GM21390 (cell line): ENCODE results near the gene FGD4.
A peak's percentile ranks its signal among the peaks of the same experiment; 100 is the strongest.

Experiments
- ATAC-seq: cut with Tn5 transposase; IDR thresholded peaks from one replicate; pipeline ENCODE4 v1.9.1; 2021; ENCODE audit not compliant: unreplicated experiment

Gene FGD4

DNA sequence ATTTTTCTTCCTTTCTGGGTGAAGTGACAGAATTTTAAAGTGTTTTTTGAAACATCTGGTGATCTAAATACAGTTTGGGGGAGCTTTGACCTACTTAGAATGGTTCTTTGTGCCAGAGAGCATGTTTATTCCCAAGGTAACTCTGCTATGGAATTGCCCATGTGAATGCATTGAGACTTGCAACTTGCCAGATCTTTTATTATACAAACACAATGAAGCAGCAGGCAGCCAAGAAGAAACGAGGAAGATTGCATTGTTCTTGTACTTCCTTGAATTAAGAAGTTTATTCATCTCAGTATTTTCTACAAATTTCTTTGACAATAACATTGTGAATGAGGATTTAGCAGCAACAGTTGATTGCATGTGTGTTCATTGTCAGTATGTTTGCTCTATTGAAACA is 55.5 kb downstream of the FGD4 start:
- no peak for ATAC-seq

DNA sequence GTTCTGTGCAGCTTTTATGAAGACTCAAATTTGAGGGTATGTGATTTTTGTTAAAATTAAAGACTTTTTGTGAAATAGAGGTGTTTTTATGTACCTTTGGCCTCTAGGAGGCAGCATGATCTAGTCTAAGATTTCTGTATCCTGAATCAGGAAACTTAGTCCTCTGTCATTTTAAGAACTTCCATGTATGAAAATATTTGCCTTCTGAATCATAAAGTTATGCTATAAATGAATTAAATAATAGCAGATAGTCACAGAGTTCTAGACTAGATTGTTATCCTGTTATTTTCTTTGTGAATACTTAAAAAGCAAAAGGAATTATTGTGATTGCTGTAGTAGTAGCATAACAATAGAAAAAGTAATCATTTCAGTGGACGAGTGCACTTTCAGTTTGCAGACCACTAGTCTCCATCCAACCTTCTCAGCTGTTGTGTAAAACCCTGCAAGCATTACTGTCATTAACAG is 56.3 kb downstream of the FGD4 start:
- ATAC-seq: peak; percentile 63

DNA sequence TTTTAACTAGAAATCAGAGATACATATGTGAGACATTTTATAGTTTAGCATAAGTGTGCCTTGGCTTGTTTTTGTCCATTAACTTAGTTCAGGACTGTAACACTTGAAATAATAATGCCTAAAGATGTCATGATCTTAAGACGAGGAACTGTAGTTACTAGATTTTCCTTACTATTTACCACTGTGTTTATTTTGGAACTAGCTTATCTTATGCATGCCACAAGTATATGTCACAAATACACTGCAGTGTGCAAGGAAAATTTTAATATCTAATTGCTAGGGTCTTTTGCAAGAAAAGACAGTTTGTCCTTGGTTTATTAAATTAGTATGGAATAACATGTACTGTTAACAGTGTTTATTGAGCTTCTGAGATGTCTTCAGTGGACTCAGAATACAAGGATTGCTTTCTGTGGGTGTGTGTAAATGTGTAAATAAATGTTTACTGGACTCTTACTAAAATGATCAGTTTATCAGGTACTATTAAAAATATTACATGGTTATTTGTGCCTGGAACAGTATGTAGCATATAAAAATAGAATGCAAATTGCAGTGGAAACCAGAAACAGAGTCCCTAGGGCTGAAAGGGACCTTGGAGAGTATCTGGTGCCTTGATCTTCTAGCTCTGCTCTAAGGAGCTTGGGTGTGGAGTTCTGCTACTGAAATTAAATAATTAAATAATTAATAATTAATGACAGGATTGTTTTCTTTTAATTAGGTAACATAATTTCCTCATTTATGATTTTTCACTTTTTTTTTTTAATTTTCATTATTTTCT is 58.1 kb downstream of the FGD4 start:
- ATAC-seq: no peak

DNA sequence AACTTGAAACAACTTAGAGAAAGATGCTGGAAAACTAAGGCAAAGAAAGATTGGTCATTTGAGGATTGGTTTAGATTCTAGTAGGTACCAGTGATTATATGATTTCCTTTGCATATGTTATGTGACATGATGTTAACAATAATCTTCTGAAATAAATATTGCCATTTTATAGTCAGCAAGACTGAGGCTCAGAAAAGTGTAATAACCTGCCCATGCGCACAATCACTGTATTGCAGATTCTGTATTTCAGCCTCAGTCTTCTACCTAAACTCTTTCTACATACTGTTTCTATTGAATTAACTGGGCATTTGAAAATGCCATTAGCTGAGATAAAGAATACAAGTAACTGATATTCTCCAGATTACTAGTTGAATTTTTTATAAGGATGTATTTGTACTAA is 61.3 kb downstream of the FGD4 start:
- no peak for ATAC-seq

DNA sequence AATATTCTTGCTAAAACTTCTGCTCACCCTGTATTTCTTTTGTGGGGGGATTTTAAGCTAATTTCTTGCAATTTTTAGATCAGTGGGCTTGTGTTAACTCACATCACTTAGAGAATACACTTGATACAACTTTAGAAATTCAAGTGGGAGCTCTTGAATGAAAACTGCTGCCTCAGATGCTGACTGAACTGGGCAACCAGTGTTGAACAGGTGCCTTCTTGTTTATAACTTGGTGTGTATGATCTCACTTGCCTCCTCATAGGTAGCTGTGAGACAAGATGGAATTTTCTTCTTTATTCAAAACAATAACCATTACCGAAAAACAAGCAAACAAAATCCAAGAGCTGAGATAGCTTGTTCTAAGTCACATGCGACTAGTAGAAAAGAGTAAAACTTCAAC is 63.5 kb downstream of the FGD4 start:
- no peak for ATAC-seq

DNA sequence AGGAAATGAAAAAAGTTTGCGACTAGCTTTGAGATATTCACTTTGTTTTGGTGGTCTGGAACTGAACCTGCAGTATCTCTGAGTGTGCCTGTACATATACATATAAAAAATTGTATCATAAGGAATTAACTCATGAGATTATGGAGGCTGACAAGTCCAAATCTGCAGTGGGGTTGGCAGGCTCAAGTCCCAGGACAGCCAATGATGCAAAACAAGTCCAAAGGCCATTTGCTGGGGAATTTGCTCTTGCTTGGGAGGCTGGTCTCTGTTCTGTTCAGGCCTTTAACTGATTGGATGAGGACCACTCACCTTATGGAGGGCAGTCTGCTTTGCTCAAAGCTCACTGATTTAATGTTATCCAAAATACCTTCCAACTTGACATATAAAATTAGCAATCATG is 66.8 kb downstream of the FGD4 start:
- no peak for ATAC-seq

DNA sequence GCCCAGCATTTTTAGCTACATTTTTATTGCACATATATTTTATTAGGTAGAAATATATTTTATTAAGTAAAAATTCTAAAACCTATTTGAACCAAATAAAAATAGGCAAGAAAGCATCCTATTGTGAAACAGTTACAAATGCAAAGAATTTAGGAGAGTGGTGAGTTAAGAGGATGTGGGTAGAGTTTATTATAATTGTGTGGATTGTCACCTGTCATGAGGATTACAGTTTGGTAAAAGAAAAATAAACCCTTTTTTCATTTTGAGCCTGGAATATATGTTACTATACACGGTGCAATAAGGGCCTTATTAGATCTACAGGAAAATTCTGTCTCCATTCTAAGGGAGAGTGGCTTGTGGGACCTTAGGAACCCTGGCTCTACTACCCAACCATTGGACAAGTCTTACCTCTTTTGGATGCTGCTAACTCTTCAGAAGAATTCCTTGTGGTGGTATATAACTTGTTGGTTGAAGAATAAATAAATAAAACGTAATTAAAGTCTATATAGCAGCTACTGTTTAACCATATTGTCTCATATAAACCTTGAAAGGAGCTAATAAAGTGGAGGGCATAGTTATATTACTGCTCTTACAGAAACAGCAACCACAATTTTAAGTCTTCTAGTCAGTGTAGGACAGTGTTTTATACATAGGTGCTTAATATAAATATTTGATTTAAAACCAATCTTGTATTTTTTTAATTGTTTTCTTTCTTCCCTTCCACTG is 67.8 kb downstream of the FGD4 start:
- ATAC-seq: no peak

DNA sequence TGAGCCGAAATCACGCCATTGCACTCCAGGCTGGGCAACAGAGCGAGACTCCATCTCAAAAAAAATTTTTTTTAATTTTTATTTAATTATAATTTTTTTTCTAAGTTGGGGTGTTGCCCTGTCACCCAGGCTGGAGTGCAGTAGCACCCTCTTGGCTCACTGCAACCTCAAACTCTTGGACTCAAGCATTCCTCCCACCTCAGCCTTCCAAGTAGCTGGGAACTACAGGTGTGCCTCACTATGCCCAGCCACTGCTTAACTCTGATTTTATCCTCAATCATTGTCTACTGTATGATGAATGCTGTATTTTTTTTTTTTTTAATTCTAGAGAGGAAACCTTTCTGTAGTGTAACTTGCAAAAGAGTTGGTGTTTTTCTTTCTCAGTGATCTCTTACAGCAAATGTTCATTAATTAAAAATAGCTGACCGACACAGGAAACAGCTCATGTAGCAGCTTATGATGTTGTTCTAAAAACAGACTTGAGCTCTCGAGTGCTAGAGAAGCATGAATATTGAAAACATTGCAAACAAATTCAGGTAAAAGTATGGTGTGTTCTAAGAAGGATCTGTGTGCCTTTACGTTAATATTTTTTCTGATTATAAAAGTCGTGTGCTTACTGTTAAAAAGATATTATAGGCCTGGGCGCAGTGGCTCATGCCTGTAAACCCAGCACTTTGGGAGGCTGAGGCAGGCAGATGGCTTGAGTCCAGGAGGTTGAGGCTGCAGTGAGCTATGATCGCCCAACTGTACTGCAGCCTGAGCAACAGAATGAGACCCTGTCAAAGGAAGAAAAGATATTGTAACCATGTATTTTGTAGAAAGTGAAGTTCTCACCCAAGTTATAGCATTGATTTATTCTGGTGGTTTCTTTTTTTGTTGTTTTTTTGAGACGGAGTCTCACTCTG is 68.9 kb downstream of the FGD4 start:
- ATAC-seq: peak; percentile 63

DNA sequence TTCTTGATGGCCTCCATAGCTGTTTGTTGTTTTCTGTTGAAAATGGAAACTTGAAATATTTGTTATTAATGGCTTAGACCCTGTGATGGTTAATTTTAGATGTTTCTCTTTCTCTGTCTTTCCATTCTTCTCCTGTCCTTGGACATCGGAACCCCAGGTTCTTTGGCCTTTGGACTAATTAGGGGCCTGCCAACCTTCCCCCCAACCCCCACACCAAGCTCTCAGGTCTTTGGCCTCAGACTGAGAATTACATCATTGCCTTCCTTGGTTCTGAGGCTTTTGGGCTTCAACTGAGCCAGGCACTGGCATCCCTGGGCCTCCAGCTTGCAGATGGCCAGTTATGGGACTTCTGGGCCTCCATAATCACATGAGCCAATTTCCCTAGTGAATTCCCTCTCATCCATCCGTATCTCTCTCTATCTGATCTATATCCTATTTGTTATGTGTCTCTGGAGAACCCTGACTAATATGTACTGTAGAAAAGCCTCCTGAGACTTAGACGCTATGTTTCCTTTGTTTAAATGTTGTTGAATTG is 71.6 kb downstream of the FGD4 start:
- no peak for ATAC-seq

DNA sequence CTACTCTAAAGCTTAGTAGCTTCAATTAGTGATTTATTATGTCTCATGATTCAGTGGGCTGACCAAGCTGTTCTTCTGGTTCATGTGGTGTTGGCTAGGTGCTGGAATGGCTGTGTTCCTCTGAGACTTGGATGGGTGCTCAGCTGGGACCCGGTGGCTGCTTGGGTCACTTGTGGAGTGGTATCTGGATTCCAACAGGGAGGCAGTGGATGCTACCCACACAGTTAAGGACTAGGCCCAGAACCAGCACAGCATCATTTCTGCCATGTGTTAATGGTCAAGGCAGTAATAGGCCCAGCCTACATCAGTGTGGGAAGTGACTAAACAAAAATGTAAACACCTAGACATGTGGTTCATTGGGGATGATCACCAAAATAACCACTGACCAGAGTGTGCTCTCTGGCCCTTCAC is 72.2 kb downstream of the FGD4 start:
- ATAC-seq: no peak

DNA sequence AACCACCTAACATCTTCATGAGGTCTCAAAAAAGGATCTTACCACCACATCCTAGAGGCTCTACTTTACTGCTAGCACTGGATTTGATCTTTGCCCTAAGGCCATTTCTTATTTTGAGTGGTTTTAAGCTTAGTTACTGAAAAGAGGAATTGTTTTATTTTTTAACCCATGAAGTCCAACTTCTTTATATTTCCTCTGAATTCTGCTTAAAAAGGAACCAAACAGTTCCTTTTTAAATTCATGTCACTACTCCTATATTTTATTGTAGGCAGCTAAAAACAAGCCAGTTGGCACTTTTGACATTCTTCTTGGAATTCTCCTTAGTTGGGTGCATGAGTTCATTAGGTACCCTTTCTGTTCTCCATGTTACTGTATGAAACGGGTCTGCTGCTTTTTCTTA is 76.4 kb downstream of the FGD4 start:
- ATAC-seq: no peak

DNA sequence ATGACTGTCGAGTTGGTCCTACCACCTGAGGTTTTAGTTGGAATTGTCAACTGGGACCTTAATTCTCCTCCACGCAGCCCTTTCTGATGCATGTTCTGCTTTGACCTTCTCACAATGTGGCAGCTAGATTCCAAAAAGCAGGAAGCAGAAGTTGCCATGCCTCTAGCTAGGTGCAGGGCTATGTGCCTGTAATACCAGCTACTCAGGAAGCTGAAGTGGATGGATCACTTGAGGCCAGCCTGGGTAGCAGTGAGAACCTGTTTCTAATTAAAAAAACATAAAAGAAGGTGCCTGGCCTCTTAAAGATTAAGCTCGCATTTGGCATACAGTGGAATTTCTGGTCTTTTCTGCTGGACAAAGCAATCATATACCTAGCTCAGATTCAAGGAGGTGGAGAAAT is 77.1 kb downstream of the FGD4 start:
- ATAC-seq: no peak

DNA sequence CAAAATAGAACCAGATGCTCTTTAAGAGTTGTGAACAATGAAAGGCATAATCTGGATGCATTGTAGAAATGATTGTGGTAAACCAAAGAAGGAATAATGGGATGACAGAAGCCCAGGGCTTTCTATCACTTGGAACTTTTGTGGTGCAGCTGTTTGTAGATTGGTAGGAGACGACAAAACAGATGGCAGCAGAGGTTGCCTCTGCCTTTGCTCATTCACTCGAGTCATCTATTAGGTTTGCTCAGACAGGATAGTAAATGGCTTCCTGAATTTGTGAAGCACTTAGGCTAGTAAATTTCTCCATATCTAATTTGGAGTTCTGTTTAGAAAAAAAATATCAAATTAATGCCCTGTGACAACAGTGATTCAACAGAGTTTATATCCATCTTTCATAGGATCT is 78.4 kb downstream of the FGD4 start:
- ATAC-seq: no peak

DNA sequence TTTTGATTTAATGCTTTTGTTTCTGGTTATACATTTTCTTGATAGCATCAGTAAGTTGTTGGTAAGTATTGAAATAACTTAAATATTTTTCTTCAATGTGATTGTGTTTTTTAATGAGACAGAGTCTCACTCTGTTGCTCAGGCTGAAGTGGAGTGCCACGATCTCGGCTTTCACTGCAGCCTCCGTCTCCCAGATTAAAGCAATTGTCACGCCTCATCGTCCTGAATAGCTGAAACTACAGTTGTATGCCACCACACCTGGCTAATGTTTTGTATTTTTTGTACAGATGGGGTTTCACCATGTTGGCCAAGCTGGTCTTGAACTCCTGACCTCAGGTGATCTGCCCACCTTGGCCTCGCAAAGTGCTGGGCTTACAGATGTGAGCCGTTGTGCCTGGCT is 78.8 kb downstream of the FGD4 start:
- no peak for ATAC-seq

DNA sequence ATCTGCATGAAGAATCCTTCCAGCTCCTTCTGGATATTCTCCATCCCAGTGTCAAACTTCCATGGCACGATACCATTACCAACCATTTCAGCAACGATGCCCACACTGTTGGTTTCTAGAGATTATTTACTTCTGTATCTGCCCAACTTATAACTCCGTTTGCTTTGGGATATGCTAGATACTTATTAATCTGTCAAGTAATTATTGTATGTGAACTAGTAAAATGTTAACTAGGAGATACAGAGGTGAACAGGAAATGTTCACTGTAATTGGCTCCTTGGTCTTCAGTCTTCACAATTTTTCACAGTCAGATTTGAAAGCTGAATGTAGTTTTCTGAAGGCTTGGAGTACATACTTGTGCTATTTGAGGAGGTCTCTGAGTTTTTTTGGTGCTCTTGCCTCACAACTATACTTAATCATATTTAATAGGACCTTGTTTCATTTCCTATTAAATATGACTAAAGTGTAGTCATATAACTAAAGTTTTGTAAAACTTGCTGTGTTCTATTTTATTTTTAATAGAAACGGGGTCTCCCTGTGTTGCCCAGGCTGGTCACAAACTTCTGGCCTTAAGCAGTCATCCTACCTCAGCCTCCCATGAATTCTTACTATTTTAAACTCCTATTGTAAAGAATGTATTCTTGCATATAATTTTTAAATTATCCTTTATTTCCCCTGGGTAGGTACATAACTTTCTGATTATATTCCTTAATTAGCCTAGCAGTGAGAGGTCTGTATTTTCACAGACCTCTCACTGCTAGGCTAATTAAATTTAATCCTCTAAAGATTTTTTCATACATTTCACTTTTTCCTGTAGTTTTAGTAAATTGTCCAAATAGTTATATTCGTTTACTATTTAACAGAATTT is 79.7 kb downstream of the FGD4 start:
- ATAC-seq: no peak

DNA sequence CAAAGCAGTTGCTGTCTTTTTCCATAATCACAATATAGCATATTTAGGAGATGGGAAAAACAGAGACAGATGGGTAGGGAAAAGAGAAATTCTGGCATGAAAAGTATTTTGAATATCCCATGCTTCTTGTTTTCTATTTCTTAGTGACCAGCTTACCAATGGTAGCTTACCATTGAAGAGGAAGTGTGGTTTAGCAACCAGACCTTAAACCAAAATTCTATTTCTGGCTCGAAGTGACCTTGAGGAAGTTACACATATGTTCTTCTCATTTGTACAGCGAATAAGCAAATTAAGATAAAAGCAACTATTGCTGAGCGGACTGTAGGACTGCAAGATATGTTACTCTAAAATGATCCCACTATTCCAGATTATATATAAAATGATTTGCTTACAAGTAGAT is 82.9 kb downstream of the FGD4 start:
- ATAC-seq: peak; percentile 83

DNA sequence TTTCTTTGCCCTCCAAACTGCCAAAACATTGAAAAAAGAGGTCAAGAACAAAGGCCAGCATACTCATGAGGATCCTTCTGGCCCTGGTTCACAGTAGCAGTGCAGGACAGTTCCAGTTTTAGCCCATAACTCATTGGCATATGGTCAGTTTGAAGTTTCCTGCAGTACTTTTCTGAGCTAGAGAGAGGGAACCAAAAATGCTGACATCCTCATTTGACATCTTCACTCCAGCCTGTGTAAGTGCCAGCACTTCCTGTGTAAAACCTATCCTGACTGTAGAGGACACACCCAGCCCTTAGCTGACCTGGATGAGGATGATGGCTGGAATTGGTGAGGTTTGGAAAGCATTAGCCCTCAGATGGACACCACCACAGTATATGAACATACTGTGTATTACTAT is 84.1 kb downstream of the FGD4 start:
- ATAC-seq: no peak

DNA sequence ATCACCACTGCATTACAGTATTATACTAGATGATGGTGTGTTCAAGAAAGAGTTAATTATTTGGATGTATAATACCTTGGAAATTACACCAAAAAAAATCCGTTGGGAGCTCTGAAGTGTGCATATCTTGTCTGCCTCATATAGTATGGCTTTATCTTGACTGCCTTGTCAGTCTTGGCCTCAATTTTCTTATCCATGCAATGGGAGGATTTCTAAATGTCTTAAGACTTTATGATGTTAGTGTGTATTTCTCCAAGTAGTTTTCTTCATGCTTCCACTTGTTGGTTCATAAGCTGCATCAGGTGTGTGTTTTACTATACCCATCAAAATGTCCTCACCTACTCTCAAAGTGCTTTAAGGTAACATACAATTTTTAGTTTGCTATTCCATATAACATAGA is 84.6 kb downstream of the FGD4 start:
- ATAC-seq: no peak

DNA sequence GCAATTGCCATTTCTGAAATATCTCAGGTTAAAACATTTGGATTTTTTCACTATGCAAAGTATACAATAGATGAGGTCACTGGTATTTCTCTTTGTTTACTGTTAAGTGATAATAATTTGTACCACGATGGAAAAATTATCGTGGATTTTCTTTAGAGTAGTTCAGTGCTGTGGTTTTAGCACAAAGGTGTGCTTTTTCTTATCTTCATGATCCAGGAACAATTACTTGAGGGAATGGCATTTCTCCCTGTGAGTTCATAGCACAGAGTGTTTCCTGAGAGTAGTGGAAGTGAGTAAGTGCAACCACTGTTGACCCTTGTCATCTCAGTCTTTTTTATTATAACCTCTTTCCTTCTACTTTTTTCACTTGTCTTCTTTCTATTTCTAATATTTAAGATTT is 86.8 kb downstream of the FGD4 start:
- ATAC-seq: no peak

DNA sequence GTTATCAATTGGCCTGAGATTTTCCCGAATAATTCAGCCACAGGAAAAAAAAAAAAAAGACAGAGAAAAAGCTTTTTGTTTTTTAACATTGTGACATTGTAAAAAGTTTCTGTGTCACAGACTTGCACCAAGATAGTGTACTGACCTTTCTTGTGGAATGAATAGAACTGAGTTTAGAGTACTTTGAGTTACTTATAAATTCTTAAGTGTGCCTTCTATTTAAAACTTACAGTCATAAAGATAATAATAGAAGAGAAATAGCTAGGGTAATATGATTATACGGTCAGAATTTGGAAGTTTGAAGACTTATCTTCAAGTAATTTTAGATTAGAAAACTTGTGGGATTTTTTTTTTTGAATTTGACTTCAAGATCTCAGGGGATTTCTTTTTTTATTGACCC is 88.8 kb downstream of the FGD4 start:
- no peak for ATAC-seq
